ENCODE data around the gene TRIM14. TPM values are rescaled to one million over a fixed set of nuclear protein-coding genes. Genes with fewer than 3 reads are reported as not detected.
"Not testable (repeated sequence)": the region's sequence is repeated elsewhere in the genome, so short reads cannot be mapped to it uniquely, and the experiment has no call there.

Gene TRIM14
- polyA plus RNA-seq, 1 experiment: 9.9 TPM

GRCh38 chr9:98080780-98081179 is 38.2 kb downstream of the TRIM14 start:
- CTCF ChIA-PET: interaction anchor here (1.0 to 1.7 kb wide), 3 partner anchors 12 to 182 kb away, joined by 3 to 8 read pairs (median 5); partner anchors contain the start of gene TBC1D2
- peaks cover 23% of the 10 kb centered on the region for H3K36me3 ChIP-seq (ENCODE audit: control insufficient read depth, insufficient read depth, low read length)
- POLR2A ChIA-PET: interaction anchor here (0.8 kb wide), 1 partner anchor 39 kb away, joined by 3 read pairs; no protein-coding TSS in a partner anchor

GRCh38 chr9:98080326-98080725 is 38.7 kb downstream of the TRIM14 start:
- no peak for TF ChIP-seq CTCF (IDR thresholded peaks at IDR 0.05; ENCODE audit: insufficient read depth, low read depth, low read length)
- POLR2A ChIA-PET: interaction anchor here (0.6 to 0.8 kb wide), 2 partner anchors 39 to 177 kb away, joined by 3 to 4 read pairs; no protein-coding TSS in a partner anchor
- Histone ChIP-seq H3K27me3 (ENCODE audit: control insufficient read depth, insufficient read depth, low read length) (no peaks in the 10 kb centered on the region), H3K4me3 (ENCODE audit: low read depth, low read length) (no peak overlapping the region), H3K36me3 (ENCODE audit: control insufficient read depth, insufficient read depth, low read length) (peaks cover 23% of the 10 kb centered on the region)
- CTCF ChIA-PET: interaction anchor here (1.0 to 1.7 kb wide), 3 partner anchors 13 to 183 kb away, joined by 3 to 8 read pairs (median 3); no protein-coding TSS in a partner anchor
- peak; percentile 54 for DNase-seq (ENCODE audit: low read depth)

More at GRCh38 chr9:98080780-98081179, 38.2 kb downstream of the TRIM14 start:
- DNase-seq (ENCODE audit: low read depth): no peak
- no peaks in the 10 kb centered on the region for H3K27me3 ChIP-seq (ENCODE audit: control insufficient read depth, insufficient read depth, low read length)
- H3K4me3 ChIP-seq (ENCODE audit: low read depth, low read length): no peak overlapping the region
- no peak for TF ChIP-seq CTCF (IDR thresholded peaks at IDR 0.05; ENCODE audit: insufficient read depth, low read depth, low read length)

- TF ChIP-seq CTCF (IDR thresholded peaks at IDR 0.05; ENCODE audit: insufficient read depth, low read depth, low read length): no peak
- DNase-seq (ENCODE audit: low read depth): no peak
- Histone ChIP-seq H3K4me3 (ENCODE audit: low read depth, low read length) (no peak overlapping the region), H3K27me3 (ENCODE audit: control insufficient read depth, insufficient read depth, low read length) (no peaks in the 10 kb centered on the region), H3K36me3 (ENCODE audit: control insufficient read depth, insufficient read depth, low read length) (peaks cover 21% of the 10 kb centered on the region)
- ChIA-PET POLR2A (no interaction called here), CTCF (interaction anchor here (1.0 kb wide), 1 partner anchor 156 kb away, joined by 3 read pairs; no protein-coding TSS in a partner anchor)
These were observed 40.1 kb downstream of the TRIM14 start for GRCh38 chr9:98078895-98079294.

GRCh38 chr9:98076514-98076890 is 42.5 kb downstream of the TRIM14 start:
- POLR2A ChIA-PET; CTCF ChIA-PET; H3K27me3 ChIP-seq (ENCODE audit: control insufficient read depth, insufficient read depth, low read length); H3K4me3 ChIP-seq (ENCODE audit: low read depth, low read length); DNase-seq (ENCODE audit: low read depth): not testable (repeated sequence)
- peaks cover 17% of the 10 kb centered on the region for H3K36me3 ChIP-seq (ENCODE audit: control insufficient read depth, insufficient read depth, low read length)

GRCh38 chr9:98075332-98075805 is 43.7 kb downstream of the TRIM14 start:
- no peak for TF ChIP-seq CTCF (IDR thresholded peaks at IDR 0.05; ENCODE audit: insufficient read depth, low read depth, low read length)
- Histone ChIP-seq H3K4me3 (ENCODE audit: low read depth, low read length) (no peak overlapping the region), H3K36me3 (ENCODE audit: control insufficient read depth, insufficient read depth, low read length) (peaks cover 9% of the 10 kb centered on the region), H3K27me3 (ENCODE audit: control insufficient read depth, insufficient read depth, low read length) (no peaks in the 10 kb centered on the region)
- ChIA-PET POLR2A (interaction anchor here (0.5 kb wide), 1 partner anchor 93 kb away, joined by 3 read pairs; no protein-coding TSS in a partner anchor), CTCF (interaction anchor here (0.6 to 3.4 kb wide), 10 partner anchors 13 to 983 kb away, joined by 3 to 17 read pairs (median 4); partner anchors contain the start of gene ANP32B)
- DNase-seq (ENCODE audit: low read depth): no peak

All from BJ (cell line).